NCI-H1694 (cell line): ENCODE data around the gene KERA.

Source experiments
- DNase-seq: peaks from one replicate; lab custom pipeline; 2025; lab: John Stamatoyannopoulos, UW

The KERA gene

GRCh38 chr12:91073426-91073825 lies 15.6 kb upstream of the KERA start:
- DNase-seq = no peak

- no peak for DNase-seq
Observed at GRCh38 chr12:91072931-91073330, 15.1 kb upstream of the KERA start.

- DNase-seq = no peak
Observed at GRCh38 chr12:91070936-91071335, 13.1 kb upstream of the KERA start.

GRCh38 chr12:91065396-91065795 lies 7.6 kb upstream of the KERA start:
- no peak for DNase-seq

- no peak for DNase-seq
Observed at GRCh38 chr12:91064640-91065039, 6.8 kb upstream of the KERA start.

- DNase-seq = no peak
Observed at GRCh38 chr12:91061091-91061490, 3.3 kb upstream of the KERA start.

- no peak for DNase-seq
Observed at GRCh38 chr12:91059211-91059610, 1.4 kb upstream of the KERA start.

GRCh38 chr12:91058786-91059185 lies 962 bp upstream of the KERA start:
- DNase-seq = no peak

- DNase-seq = no peak
Observed at GRCh38 chr12:91056488-91056887, 1.3 kb downstream of the KERA start.

GRCh38 chr12:91055976-91056375 lies 1.8 kb downstream of the KERA start:
- DNase-seq = no peak

- DNase-seq = no peak
Observed at GRCh38 chr12:91053951-91054715, 3.7 kb downstream of the KERA start.

- no peak for DNase-seq
Observed at GRCh38 chr12:91052026-91052425, 5.8 kb downstream of the KERA start.

- DNase-seq = no peak
Observed at GRCh38 chr12:91044586-91044985, 13.2 kb downstream of the KERA start.

- peak; percentile 13 for DNase-seq
Observed at GRCh38 chr12:91043408-91043807, 14.4 kb downstream of the KERA start.

- no peak for DNase-seq
Observed at GRCh38 chr12:91040096-91040755, 17.6 kb downstream of the KERA start.

GRCh38 chr12:91037276-91037675 lies 20.5 kb downstream of the KERA start:
- DNase-seq = no peak

GRCh38 chr12:91033251-91033650 lies 24.6 kb downstream of the KERA start:
- no peak for DNase-seq

GRCh38 chr12:91023326-91024004 lies 34.4 kb downstream of the KERA start:
- no peak for DNase-seq

- DNase-seq = no peak
Observed at GRCh38 chr12:91021076-91021475, 36.7 kb downstream of the KERA start.

- DNase-seq = no peak
Observed at GRCh38 chr12:91019455-91019854, 38.4 kb downstream of the KERA start.

GRCh38 chr12:91017511-91018263 lies 40.1 kb downstream of the KERA start:
- no peak for DNase-seq

- DNase-seq = no peak
Observed at GRCh38 chr12:91017043-91017442, 40.8 kb downstream of the KERA start.
